Amniotic stem cell (primary cell): Measurements from ENCODE around the gene STPG3.

Experiments
- DNase-seq: peaks from one replicate; lab custom pipeline; 2025; lab: John Stamatoyannopoulos, UW

STPG3 gene

DNA sequence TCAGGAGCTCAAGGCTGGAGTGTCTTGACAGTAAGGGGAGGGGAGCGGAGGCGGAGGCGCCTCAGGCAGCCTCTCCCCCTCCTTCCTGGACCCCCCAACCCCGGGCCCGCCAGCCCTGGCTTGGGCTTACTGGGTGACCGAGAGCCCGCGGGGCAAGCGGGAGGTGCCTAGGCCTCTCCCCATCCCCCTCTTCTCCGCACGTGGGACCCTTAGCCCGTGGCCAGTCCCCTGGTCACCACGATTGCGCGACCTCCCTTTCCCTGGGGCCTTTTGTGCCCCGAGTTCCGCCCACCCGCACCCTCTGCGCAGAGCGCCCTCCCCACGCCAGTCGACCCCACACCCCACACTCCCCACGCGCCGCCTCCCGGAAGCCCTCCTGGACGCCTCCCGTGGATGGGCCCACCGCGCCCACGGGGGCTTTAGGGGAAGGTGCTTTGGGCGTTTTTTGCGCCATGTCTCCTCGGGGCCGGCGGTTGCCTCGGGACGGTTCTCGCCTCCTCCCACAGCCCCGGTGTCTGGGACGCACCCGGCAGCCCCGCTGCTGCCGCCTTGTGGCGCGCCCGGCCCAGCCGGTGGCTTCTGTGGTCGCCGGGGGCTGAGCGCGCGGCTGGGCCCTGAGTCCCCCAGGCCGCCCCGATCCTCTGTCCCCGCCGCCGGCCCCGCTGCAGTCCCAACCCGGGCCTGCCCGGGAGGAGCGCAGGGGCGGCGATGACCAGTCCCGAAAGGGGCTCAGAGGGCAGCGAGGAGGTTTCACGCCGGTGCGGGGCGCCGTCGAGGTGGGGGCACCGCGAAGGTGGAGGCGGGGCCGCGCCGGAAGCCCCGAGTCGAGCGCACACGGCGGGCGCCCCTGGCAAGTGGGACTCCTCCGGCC lies 29.6 kb downstream of the STPG3 start:
- no peak for DNase-seq

DNA sequence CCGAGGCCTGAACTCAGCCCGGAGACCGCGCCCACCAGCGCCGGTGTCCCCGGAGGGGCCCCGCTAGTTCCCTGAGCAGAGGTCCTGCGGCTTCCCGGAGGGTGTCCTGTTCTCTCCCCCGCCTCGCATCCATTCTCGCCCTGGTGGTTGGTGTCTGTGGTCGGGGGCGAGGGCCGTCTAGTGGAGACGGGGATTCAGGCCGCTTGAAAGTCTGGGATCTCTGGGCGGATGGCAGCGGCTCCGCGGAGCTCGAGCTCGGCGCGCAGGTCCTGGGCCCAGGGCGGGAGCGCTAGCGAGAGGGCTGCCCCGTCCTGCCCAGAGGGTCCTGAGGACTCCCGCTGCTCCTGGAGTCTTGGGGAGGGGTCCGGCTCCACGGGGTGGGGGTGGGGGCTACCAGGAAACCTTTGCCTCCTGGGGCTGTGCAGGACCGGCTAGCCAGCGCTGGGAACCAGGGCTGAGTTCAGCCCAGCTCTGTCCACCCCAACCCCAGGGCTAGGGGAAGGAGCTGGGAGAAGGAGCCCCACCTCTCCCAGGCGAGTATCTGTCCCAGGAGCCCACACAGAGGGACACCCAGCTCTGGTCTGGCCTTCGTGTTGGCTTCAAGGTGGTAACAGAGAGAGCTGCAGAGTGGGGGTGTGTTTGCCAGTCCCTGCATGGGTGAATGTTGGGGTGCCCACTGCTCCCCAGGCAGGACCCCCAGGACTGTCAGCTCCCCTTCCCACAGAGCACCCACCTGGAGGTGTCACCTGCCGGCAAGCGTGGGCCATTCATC lies 30.4 kb downstream of the STPG3 start:
- no peak for DNase-seq

GRCh38 chr9:137286975-137287383 lies 35.9 kb downstream of the STPG3 start:
- DNase-seq: no peak

DNA sequence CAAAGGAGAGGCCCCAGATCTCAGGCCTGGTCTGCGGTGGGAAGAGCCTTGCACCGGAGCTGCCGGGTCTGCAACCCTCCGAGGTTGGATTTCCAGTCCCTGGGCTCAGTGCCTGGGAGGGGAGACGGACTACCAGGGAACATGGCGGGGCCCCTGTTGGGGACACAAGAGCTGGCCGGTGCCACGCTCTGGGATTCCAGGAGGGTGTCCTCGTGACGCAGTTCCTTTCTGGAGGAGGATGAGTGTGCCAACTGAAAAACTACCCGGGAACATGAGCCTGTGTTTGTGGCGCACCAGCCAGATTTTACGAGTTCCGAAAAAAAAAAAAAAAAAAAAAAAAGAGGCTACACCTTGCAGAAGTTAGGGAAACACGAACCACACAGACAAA lies 42.0 kb downstream of the STPG3 start:
- DNase-seq: no peak

- DNase-seq: no peak
These were observed 42.5 kb downstream of the STPG3 start for GRCh38 chr9:137293482-137294090.

DNA sequence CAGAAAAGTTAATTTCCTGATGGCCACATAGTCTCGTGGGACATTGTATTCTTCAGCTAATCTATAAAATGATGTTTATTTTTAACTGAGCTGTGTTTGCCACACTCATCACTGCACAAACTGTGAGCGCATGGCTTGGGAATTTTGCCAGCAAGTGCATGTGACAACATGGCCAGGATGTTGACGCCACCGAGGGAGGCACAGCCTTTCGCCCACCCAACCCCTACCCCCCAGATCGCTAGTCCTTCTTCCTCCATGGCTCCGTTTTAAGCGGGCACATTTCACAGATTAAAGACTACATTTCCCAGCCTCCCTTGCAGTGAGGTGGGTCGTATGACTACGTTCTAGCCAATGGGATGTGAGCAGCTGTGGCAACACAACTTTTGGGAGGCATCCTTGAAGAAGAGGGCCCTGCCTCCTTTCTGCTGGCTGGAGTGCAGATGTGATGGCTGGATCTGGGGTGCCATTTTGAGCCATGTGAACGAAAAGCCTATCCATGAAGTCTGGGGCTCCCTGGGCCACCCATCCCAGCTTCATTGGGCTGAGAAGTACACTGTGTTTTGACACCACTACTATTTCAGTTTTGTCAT lies 43.1 kb downstream of the STPG3 start:
- no peak for DNase-seq

GRCh38 chr9:137294681-137295237 lies 43.7 kb downstream of the STPG3 start:
- no peak for DNase-seq

GRCh38 chr9:137295238-137295811 lies 44.2 kb downstream of the STPG3 start:
- no peak for DNase-seq

DNA sequence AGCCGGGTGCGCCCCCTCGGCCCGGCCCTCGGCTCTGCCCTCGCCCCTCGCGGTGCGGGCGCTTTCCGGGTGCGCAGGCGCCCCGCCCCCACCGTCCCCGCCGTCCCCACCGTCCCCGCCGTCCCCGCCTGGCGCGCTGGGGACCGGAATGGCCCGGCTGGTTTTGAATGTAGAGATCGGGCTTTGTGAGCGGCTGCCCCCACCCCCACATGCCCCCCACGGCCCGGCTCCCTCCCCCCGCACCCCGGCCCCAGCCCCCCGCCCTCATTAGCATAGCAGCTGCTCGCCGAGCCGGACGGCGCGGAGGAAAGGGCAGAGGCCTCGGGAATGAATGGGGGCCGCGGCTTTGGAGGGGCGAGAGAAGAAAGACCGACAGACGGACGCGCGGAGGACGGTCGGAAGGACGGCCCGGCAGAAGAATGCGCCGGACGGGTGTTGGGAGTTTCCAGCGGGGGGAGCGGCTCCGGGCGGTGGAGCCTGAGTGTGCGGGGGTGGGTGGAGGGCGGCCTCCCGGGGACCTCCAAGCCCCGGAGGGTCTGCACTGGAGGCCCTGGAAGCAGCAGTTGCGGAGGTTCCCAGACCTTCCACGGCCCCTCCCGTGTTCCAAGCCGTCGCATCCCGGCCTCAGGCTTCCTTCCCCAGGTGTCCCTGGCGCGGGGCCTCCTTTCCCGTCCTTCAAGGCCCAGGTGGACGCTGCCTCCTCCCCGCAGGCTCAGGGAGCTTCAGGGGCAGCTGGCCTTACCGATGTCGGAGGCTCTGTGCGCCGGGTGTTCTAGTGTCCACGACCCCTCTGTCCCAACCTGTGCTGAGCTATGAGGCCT lies 45.0 kb downstream of the STPG3 start:
- no peak for DNase-seq

GRCh38 chr9:137296670-137297664 lies 45.9 kb downstream of the STPG3 start:
- DNase-seq: no peak

- DNase-seq: no peak
These were observed 46.9 kb downstream of the STPG3 start for GRCh38 chr9:137297966-137298365.

GRCh38 chr9:137298401-137299202 lies 47.5 kb downstream of the STPG3 start:
- no peak for DNase-seq

- no peak for DNase-seq
These were observed 48.1 kb downstream of the STPG3 start for GRCh38 chr9:137299203-137299565.

DNA sequence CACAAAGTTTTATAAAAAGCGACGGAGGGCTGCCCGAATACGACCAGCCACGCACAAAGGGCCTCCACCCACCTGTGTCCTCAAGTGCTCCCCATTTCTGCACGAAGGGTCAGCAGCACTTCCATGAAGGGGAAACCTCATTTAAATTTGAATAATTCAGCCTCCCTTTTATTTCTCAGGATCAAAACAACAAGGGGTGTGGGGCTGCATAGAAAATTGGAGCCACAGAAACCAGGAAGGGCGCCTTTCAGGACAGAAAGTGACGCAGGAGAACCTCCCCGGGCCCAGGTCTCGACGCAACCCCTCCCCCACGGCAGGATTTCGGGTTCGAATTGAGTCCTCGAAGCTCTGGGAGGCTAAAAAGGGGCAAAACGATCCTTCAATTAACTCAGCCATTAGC lies 48.9 kb downstream of the STPG3 start:
- no peak for DNase-seq

GRCh38 chr9:137300567-137301080 lies 49.5 kb downstream of the STPG3 start:
- no peak for DNase-seq

GRCh38 chr9:137301081-137301947 lies 50.2 kb downstream of the STPG3 start:
- DNase-seq: no peak

DNA sequence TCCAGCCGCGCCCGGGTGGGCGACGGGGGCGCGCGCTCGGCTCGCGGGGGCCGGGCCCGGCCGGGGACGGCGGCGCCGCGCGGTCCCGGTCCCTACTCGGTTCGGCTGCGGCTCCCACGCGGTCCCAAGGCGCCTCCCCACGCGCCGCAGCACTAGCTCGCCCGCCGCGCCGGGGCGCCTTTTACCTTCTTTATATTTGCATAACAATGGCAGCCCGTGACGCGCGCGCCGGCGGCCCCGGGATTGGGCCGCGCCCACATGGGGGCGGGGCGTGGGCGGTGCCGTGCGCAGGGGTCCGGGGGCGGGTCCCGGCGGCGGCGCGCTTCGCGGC lies 51.0 kb downstream of the STPG3 start, which contains the start of gene NRARP:
Gene NRARP (minus strand): TSS at position 154 of the 331 bp plus-strand sequence. CDS start 343 bp downstream, outside the sequence.
- no peak for DNase-seq
